ENCODE measurements around the gene ATP6V0B.

DNA sequence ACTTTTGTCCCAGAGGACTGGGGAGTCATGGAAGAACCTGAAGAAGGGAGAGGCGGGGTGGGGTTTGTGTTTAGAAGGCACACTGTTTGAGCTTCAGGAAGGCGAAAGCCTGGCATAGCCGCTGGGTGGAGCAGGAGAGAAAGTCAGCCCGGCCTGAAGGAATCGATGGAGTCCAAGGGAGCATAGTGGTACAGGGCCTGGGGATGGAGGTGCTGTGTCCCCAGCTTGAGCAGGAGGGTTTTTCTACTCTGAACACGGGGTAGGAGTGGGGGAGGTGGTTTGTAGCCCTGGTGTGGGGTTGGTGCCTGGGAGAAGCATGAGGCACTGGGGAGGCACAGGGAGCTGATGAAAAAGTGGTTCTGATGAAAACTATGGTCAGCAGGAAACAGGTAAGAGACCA lies 12.0 kb downstream of the ATP6V0B start:
- TF ChIP-seq GATA2 (IDR thresholded peaks at IDR 0.05; ENCODE audit: low read depth, low read length) = no peak
- TF ChIP-seq GATA3 (IDR thresholded peaks at IDR 0.05; ENCODE audit: low read depth, low read length) = no peak

Measured in SH-SY5Y (cell line).